Thymus (tissue), 11 donors: ENCODE measurements around the gene CNOT6. TPM values are rescaled to one million over a fixed set of nuclear protein-coding genes. Genes with fewer than 3 reads are reported as not detected.
"Not testable (repeated sequence)": the region's sequence is repeated elsewhere in the genome, so short reads cannot be mapped to it uniquely, and the experiment has no call there.

Source experiments
- DNase-seq, 9 donors: peaks; one replicate each; pipeline ENCODE4 v3.0.0-alpha.2; 2013; ENCODE audit warnings: low spot score in 9 of 9, low read depth in 6 of 9, missing footprints in 1 of 9
- H3K27ac ChIP-seq, 2 donors: one replicate each; pipeline ENCODE4 v1.5.1; 2013; ENCODE audit warnings: control low read depth in 1 of 2, low read depth in 1 of 2, low read length in 1 of 2, mild to moderate bottlenecking in 1 of 2, moderate library complexity in 1 of 2
- H3K27me3 ChIP-seq, 2 donors: one replicate each; pipeline ENCODE4 v1.5.1; 2013; ENCODE audit warnings: low read length in 1 of 2; ENCODE audit not compliant: control insufficient read depth in 2 of 2, insufficient read depth in 1 of 2
- H3K36me3 ChIP-seq, 2 donors: one replicate each; pipeline ENCODE4 v1.5.1; 2013; ENCODE audit warnings: low read length in 1 of 2, mild to moderate bottlenecking in 1 of 2, moderate library complexity in 1 of 2; ENCODE audit not compliant: control insufficient read depth in 2 of 2, insufficient read depth in 2 of 2
- H3K4me1 ChIP-seq, 2 donors: one replicate each; pipeline ENCODE4 v1.5.1; 2013; ENCODE audit warnings: low read length in 2 of 2; ENCODE audit not compliant: control insufficient read depth in 2 of 2, insufficient read depth in 2 of 2
- H3K4me3 ChIP-seq, 2 donors: one replicate each; pipeline ENCODE4 v1.5.1; 2013; ENCODE audit warnings: low read length in 2 of 2, control low read depth in 1 of 2, mild to moderate bottlenecking in 1 of 2
- H3K9me3 ChIP-seq, 2 donors: one replicate each; pipeline ENCODE4 v1.5.1; 2013; ENCODE audit warnings: low read length in 1 of 2, mild to moderate bottlenecking in 1 of 2; ENCODE audit not compliant: control insufficient read depth in 2 of 2, insufficient read depth in 1 of 2
- WGBS: extraction: QIAGEN DNeasy Blood & Tissue Kit; methylation state at CpG from one replicate; pipeline ENCODE4 v1.1.7; 2013; 5-methylcytosine and 5-hydroxymethylcytosine counted together
- polyA plus RNA-seq: library from polyadenylated mRNA; stranded (reverse); fragments of 200-250 nt; gene quantifications from one replicate; pipeline ENCODE4 v1.2.3, GENCODE V29; 2013
- total RNA-seq: library from RNA; stranded (reverse); fragments of 120-200 nt; gene quantifications from one replicate; pipeline ENCODE4 v1.2.4, GENCODE V29; 2013
- donor health status: healthy.

Gene CNOT6
- total and polyA plus RNA-seq, 2 donors, result 12.5 to 14.2 TPM

GRCh38 chr5:180496806-180497205 lies 2.6 kb downstream of the CNOT6 start:
- 94% methylated on average over 9 of the region's 9 CpGs for WGBS
- not testable (repeated sequence) for H3K4me3 ChIP-seq, H3K27ac ChIP-seq, H3K27me3 ChIP-seq, DNase-seq, H3K9me3 ChIP-seq
- Histone ChIP-seq H3K36me3 (peaks cover 5 to 16% of the 10 kb centered on the region in 2 donors), H3K4me1 (peaks cover 9 to 19% of the 10 kb centered on the region in 2 donors)

GRCh38 chr5:180497865-180498264 lies 3.7 kb downstream of the CNOT6 start:
- H3K4me3 ChIP-seq, H3K9me3 ChIP-seq, DNase-seq, H3K27ac ChIP-seq, H3K27me3 ChIP-seq: not testable (repeated sequence)
- Histone ChIP-seq H3K36me3 (peaks cover 5 to 16% of the 10 kb centered on the region in 2 donors), H3K4me1 (peaks cover 9 to 19% of the 10 kb centered on the region in 2 donors)
- 84% methylated on average over 7 of the region's 7 CpGs for WGBS

GRCh38 chr5:180498378-180498777 lies 4.2 kb downstream of the CNOT6 start:
- Histone ChIP-seq H3K4me3 (no peak overlapping the region), H3K9me3 (no peaks in the 10 kb centered on the region), H3K36me3 (peaks cover 5 to 16% of the 10 kb centered on the region in 2 donors), H3K27me3 (no peaks in the 10 kb centered on the region), H3K27ac (no peak overlapping the region), H3K4me1 (peaks cover 9 to 18% of the 10 kb centered on the region in 2 donors)
- WGBS, result 98% methylated on average over 3 of the region's 3 CpGs
- DNase-seq, result no peak

GRCh38 chr5:180499684-180500083 lies 5.5 kb downstream of the CNOT6 start:
- WGBS, result 68% methylated on average over 3 of the region's 3 CpGs
- H3K9me3 ChIP-seq, result no peaks in the 10 kb centered on the region
- no peak for DNase-seq
- peaks cover 5 to 16% of the 10 kb centered on the region in 2 donors for H3K36me3 ChIP-seq
- no peak overlapping the region for H3K27ac ChIP-seq
- no peaks in the 10 kb centered on the region for H3K27me3 ChIP-seq
- H3K4me1 ChIP-seq, result peaks cover 9 to 14% of the 10 kb centered on the region in 2 donors
- no peak overlapping the region for H3K4me3 ChIP-seq

- not testable (repeated sequence) for H3K4me3 ChIP-seq, H3K9me3 ChIP-seq, H3K27ac ChIP-seq, H3K27me3 ChIP-seq, DNase-seq
- Histone ChIP-seq H3K4me1 (peaks cover 9 to 13% of the 10 kb centered on the region in 2 donors), H3K36me3 (peaks cover 5 to 16% of the 10 kb centered on the region in 2 donors)
- 97% methylated on average over 9 of the region's 9 CpGs for WGBS
Measured at GRCh38 chr5:180500300-180500699, 6.1 kb downstream of the CNOT6 start.

- no peak overlapping the region for H3K27ac ChIP-seq
- no peak for DNase-seq
- no peaks in the 10 kb centered on the region for H3K9me3 ChIP-seq
- H3K4me1 ChIP-seq, result no peaks in the 10 kb centered on the region
- no peak overlapping the region for H3K4me3 ChIP-seq
- no peaks in the 10 kb centered on the region for H3K27me3 ChIP-seq
- peaks cover 8 to 9% of the 10 kb centered on the region in 2 donors for H3K36me3 ChIP-seq
- 38% methylated on average over 6 of the region's 6 CpGs for WGBS
Measured at GRCh38 chr5:180507661-180508060, 13.5 kb downstream of the CNOT6 start.

GRCh38 chr5:180515294-180515693 lies 21.1 kb downstream of the CNOT6 start:
- Histone ChIP-seq H3K9me3 (no peaks in the 10 kb centered on the region), H3K36me3 (peaks cover 0 to 4% of the 10 kb centered on the region in 2 donors), H3K27ac (no peak overlapping the region), H3K4me1 (no peaks in the 10 kb centered on the region), H3K27me3 (no peaks in the 10 kb centered on the region), H3K4me3 (no peak overlapping the region)
- no peak for DNase-seq
- 97% methylated on average over 3 of the region's 3 CpGs for WGBS

- H3K9me3 ChIP-seq, H3K36me3 ChIP-seq, DNase-seq, H3K4me1 ChIP-seq, H3K27me3 ChIP-seq, H3K27ac ChIP-seq, H3K4me3 ChIP-seq: not testable (repeated sequence)
- WGBS, result 99% methylated on average over 7 of the region's 7 CpGs
Measured at GRCh38 chr5:180515974-180516373, 21.8 kb downstream of the CNOT6 start.

GRCh38 chr5:180516440-180516839 lies 22.3 kb downstream of the CNOT6 start:
- H3K4me3 ChIP-seq, result no peak overlapping the region
- H3K36me3 ChIP-seq, result no peaks in the 10 kb centered on the region
- no peaks in the 10 kb centered on the region for H3K9me3 ChIP-seq
- H3K4me1 ChIP-seq, result no peaks in the 10 kb centered on the region
- no peak overlapping the region for H3K27ac ChIP-seq
- WGBS, result 86% methylated on average over 5 of the region's 5 CpGs
- no peaks in the 10 kb centered on the region for H3K27me3 ChIP-seq
- DNase-seq, result no peak

- Histone ChIP-seq H3K4me1 (peaks cover 6 to 14% of the 10 kb centered on the region in 2 donors), H3K27ac (no peak overlapping the region), H3K27me3 (no peaks in the 10 kb centered on the region), H3K4me3 (no peak overlapping the region), H3K9me3 (no peaks in the 10 kb centered on the region), H3K36me3 (no peaks in the 10 kb centered on the region)
- 84% methylated on average over 3 of the region's 3 CpGs for WGBS
- DNase-seq, result no peak
Measured at GRCh38 chr5:180519098-180519497, 24.9 kb downstream of the CNOT6 start.
